ENCODE measurements around the gene CDC42BPG. TPM values are rescaled to one million over a fixed set of nuclear protein-coding genes. Genes with fewer than 3 reads are reported as not detected.

The CDC42BPG gene
- total RNA-seq, 1 experiment from 2014 or later, result 24.9 TPM

- H3K9me3 ChIP-seq (ENCODE audit: control insufficient read depth, low read depth, low read length), result no peaks in the 10 kb centered on the region
- no peak overlapping the region for H3K9ac ChIP-seq (ENCODE audit: extremely low read depth, insufficient read length, low read length)
- H3K27me3 ChIP-seq (ENCODE audit: insufficient read depth, low read length), result no peaks in the 10 kb centered on the region
- H3K4ac ChIP-seq (ENCODE audit: low read depth, low read length), result no peak overlapping the region
- no CpG with 5 or more reads among the region's 7 CpGs for WGBS (ENCODE audit: extremely low coverage, insufficient read length, low lambda C conversion rate)
- no peak overlapping the region for H3K23ac ChIP-seq (ENCODE audit: insufficient read length, low read depth, low read length)
- no peaks in the 10 kb centered on the region for H3K9me3 Mint-ChIP-seq
- no peak overlapping the region for H3K14ac ChIP-seq (ENCODE audit: insufficient read depth, low read length)
- H3K4me1 Mint-ChIP-seq, result peaks cover 9 to 12% of the 10 kb centered on the region in 2 experiments
- no peak overlapping the region for H3K27ac Mint-ChIP-seq
- H3K4me3 Mint-ChIP-seq, result no peak overlapping the region
- H3K23me2 ChIP-seq (ENCODE audit: insufficient read length, low read depth, low read length, poor library complexity, severe bottlenecking), result peaks cover 8% of the 10 kb centered on the region
- no peaks in the 10 kb centered on the region for H3K27me3 Mint-ChIP-seq (ENCODE audit: low read depth)
- H4K91ac ChIP-seq (ENCODE audit: insufficient read length, low read depth, low read length), result no peak overlapping the region
- no peak overlapping the region for H3T11ph ChIP-seq (ENCODE audit: low read length)
- no peaks in the 10 kb centered on the region for H3K4me1 ChIP-seq (ENCODE audit: insufficient read depth, low read length)
- no peak for DNase-seq
- no peak overlapping the region for H2BK20ac ChIP-seq (ENCODE audit: low read depth, low read length, poor library complexity, severe bottlenecking)
- TF ChIP-seq, protein P1, sequence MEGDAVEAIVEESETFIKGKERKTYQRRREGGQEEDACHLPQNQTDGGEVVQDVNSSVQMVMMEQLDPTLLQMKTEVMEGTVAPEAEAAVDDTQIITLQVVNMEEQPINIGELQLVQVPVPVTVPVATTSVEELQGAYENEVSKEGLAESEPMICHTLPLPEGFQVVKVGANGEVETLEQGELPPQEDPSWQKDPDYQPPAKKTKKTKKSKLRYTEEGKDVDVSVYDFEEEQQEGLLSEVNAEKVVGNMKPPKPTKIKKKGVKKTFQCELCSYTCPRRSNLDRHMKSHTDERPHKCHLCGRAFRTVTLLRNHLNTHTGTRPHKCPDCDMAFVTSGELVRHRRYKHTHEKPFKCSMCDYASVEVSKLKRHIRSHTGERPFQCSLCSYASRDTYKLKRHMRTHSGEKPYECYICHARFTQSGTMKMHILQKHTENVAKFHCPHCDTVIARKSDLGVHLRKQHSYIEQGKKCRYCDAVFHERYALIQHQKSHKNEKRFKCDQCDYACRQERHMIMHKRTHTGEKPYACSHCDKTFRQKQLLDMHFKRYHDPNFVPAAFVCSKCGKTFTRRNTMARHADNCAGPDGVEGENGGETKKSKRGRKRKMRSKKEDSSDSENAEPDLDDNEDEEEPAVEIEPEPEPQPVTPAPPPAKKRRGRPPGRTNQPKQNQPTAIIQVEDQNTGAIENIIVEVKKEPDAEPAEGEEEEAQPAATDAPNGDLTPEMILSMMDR (conservative IDR thresholded peaks at IDR 0.05), result no peak
- H2BK12ac ChIP-seq (ENCODE audit: insufficient read length, low read depth, low read length), result no peak overlapping the region
- no peak overlapping the region for H2BK15ac ChIP-seq (ENCODE audit: low read depth, low read length)
- H2AK5ac ChIP-seq (ENCODE audit: insufficient read length, low read length), result no peak overlapping the region
- H3K27ac ChIP-seq (ENCODE audit: insufficient read length, low read depth, low read length), result no peak overlapping the region
- H3K4me2 ChIP-seq (ENCODE audit: insufficient read depth, insufficient read length, low read length), result no peak overlapping the region
- no peak overlapping the region for H4K8ac ChIP-seq (replicated peaks; ENCODE audit: insufficient read length, low read depth, low read length)
- H4K5ac ChIP-seq (ENCODE audit: insufficient read length, low read depth, low read length), result no peak overlapping the region
- no peaks in the 10 kb centered on the region for H4K20me1 ChIP-seq (ENCODE audit: control insufficient read depth, insufficient read depth, insufficient read length)
- H2BK120ac ChIP-seq (ENCODE audit: low read depth, low read length, poor library complexity, severe bottlenecking), result no peak overlapping the region
- H3K56ac ChIP-seq (ENCODE audit: insufficient read length, low read depth, low read length), result no peak overlapping the region
- peaks cover 0 to 14% (median 11%) of the 10 kb centered on the region in 3 experiments; a peak in 6 of 7 replicates for H3K36me3 Mint-ChIP-seq (ENCODE audit: insufficient read depth in 1 of 3, low read depth in 3 of 3)
- H2BK5ac ChIP-seq (ENCODE audit: insufficient read length, low read length), result no peak overlapping the region
- H3K79me1 ChIP-seq (ENCODE audit: insufficient read depth, low read depth, low read length, poor library complexity, severe bottlenecking), result no peaks in the 10 kb centered on the region
- no peaks in the 10 kb centered on the region for H3K79me2 ChIP-seq (ENCODE audit: insufficient read depth, low read length)
- H3K18ac ChIP-seq (ENCODE audit: insufficient read length, low read depth, low read length), result no peak overlapping the region
- H2AFZ ChIP-seq (ENCODE audit: low read length), result no peak overlapping the region
Measured at GRCh38 chr11:64799256-64799622, 45.2 kb downstream of the CDC42BPG start.
